Measurements from ENCODE around the gene CEP135.

The CEP135 gene

DNA sequence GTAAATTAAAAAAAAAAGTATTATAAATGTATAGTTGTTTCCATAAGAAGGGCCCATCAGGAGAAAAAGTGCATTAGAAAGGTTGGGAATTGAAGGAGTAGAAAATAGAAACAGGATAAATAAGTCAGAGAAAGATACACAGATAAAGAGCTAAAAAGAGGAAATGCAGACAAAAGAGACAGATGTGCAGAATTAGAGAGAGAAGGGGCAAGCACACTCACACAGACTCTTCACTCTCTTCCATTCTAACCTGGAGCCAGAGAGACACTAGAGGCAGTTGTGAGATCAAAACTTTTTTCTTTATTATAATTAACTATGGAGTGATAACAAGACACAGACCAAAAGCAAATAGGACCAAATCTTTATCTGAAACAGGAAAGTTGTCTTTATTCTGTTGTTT lies 134.1 kb downstream of the CEP135 start:
- no peak for DNase-seq
